ENCODE results near the gene SOHLH1. TPM values are rescaled to one million over a fixed set of nuclear protein-coding genes. Genes with fewer than 3 reads are reported as not detected.

Gene SOHLH1
- total and polyA plus RNA-seq, 4 donors: not detected

DNA sequence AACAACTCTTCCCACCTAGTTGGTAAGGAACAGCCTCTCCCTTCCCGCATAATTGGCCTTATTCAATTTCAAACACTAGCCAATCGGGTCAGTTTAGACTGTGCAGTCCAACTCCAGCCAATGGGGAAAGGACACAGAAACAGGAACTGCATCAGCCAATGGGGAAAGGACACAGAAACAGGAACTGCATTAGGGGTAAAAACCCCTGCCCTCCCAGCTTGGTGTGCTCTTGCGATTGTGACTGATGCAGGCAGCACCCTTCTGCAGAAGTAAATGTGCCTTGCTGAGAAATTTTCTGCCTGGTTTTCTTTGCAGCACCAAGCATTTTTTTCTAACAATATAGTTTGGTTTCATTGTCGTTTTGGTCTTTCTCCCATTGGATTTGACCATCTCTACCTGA lies 51.4 kb downstream of the SOHLH1 start:
- 90% methylated on average over 4 of the region's 4 CpGs for WGBS, 2 donors
- H3K4me1 ChIP-seq (ENCODE audit: control insufficient read depth in 5 of 5, insufficient read depth in 5 of 5, low read length in 5 of 5): no peaks in the 10 kb centered on the region
- no peak for ATAC-seq (ENCODE audit: insufficient read depth, low FRiP score)
- no peak overlapping the region for H3K27ac ChIP-seq (ENCODE audit: low read depth in 1 of 2, low read length in 1 of 2)
- H3K36me3 ChIP-seq (ENCODE audit: control insufficient read depth in 4 of 4, insufficient read depth in 4 of 4, low read length in 4 of 4): no peaks in the 10 kb centered on the region
- TF ChIP-seq, protein P1, sequence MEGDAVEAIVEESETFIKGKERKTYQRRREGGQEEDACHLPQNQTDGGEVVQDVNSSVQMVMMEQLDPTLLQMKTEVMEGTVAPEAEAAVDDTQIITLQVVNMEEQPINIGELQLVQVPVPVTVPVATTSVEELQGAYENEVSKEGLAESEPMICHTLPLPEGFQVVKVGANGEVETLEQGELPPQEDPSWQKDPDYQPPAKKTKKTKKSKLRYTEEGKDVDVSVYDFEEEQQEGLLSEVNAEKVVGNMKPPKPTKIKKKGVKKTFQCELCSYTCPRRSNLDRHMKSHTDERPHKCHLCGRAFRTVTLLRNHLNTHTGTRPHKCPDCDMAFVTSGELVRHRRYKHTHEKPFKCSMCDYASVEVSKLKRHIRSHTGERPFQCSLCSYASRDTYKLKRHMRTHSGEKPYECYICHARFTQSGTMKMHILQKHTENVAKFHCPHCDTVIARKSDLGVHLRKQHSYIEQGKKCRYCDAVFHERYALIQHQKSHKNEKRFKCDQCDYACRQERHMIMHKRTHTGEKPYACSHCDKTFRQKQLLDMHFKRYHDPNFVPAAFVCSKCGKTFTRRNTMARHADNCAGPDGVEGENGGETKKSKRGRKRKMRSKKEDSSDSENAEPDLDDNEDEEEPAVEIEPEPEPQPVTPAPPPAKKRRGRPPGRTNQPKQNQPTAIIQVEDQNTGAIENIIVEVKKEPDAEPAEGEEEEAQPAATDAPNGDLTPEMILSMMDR (IDR thresholded peaks at IDR 0.05; ENCODE audit: control extremely low read depth, extremely low read depth): no peak
- no peak overlapping the region for H3K9ac ChIP-seq (ENCODE audit: insufficient read depth in 1 of 2, low read length in 2 of 2)
- no peak for DNase-seq
- H3K9me3 ChIP-seq (ENCODE audit: control insufficient read depth in 4 of 4, insufficient read depth in 3 of 4, low read length in 3 of 4): peaks cover 2 to 23% (median 22%) of the 10 kb centered on the region in 4 donors
- H3K4me3 ChIP-seq: no peak overlapping the region
- no peaks in the 10 kb centered on the region for H3K27me3 ChIP-seq (ENCODE audit: control insufficient read depth in 3 of 3, insufficient read depth in 3 of 3, low read length in 2 of 3)

DNA sequence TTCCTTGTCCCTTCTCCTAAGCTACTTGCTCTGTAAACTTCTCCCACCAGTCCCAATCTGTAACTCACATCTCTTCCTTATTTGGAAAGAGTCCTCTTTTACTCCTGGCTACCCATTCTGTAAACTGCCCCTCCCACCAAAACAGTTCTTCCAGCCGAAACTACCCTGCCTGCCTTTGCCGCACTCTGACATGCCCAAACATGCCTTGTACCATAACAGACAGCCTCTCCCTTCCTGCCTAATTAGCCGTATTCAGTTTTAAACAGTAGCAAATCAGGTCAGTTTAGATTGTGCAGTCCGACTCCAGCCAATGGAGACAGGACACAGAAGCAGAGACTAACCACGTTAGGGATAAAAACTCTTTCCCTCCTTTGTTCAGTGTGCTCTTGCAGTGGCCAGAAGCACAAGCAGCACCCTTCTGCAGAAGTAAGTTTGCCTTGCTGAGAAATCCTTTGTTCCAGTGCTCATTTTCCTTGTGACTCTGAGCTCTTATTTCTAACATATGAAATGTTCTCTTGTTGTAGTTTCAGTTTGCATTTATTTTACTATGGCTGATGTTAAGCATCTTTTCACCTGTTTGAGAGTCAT lies 54.6 kb downstream of the SOHLH1 start:
- no peaks in the 10 kb centered on the region for H3K27me3 ChIP-seq (ENCODE audit: control insufficient read depth in 3 of 3, insufficient read depth in 3 of 3, low read length in 2 of 3)
- no peak for ATAC-seq (ENCODE audit: insufficient read depth, low FRiP score)
- TF ChIP-seq, protein P1 (IDR thresholded peaks at IDR 0.05; ENCODE audit: control extremely low read depth, extremely low read depth): no peak
- peaks cover 0 to 22% (median 20%) of the 10 kb centered on the region in 4 donors for H3K9me3 ChIP-seq (ENCODE audit: control insufficient read depth in 4 of 4, insufficient read depth in 3 of 4, low read length in 3 of 4)
- no peak for DNase-seq
- H3K4me3 ChIP-seq: no peak overlapping the region
- H3K36me3 ChIP-seq (ENCODE audit: control insufficient read depth in 4 of 4, insufficient read depth in 4 of 4, low read length in 4 of 4): no peaks in the 10 kb centered on the region
- no peak overlapping the region for H3K9ac ChIP-seq (ENCODE audit: insufficient read depth in 1 of 2, low read length in 2 of 2)
- 80 to 85% methylated on average over 5 of the region's 5 CpGs for whole genome bisulfite sequencing, 2 donors
- H3K27ac ChIP-seq (ENCODE audit: low read depth in 1 of 2, low read length in 1 of 2): no peak overlapping the region
- H3K4me1 ChIP-seq (ENCODE audit: control insufficient read depth in 5 of 5, insufficient read depth in 5 of 5, low read length in 5 of 5): no peaks in the 10 kb centered on the region

Other genes with a start within 250 kb of the SOHLH1 start
- gene PPP1R26, start 219.7 kb downstream of the SOHLH1 start, total RNA-seq: 10 to 100 TPM; 22.9 to 29.6 TPM
- 10 to 100 TPM in 1 of 2 donors, 1 to 10 TPM in 1; 9.3 to 13.6 TPM for gene PPP1R26, start 219.7 kb downstream of the SOHLH1 start, polyA plus RNA-seq
- gene MRPS2, start 198.8 kb downstream of the SOHLH1 start, total RNA-seq: 10 to 100 TPM; 18.2 to 30.5 TPM
- 10 to 100 TPM; 33.0 to 42.0 TPM for gene MRPS2, start 198.8 kb downstream of the SOHLH1 start, polyA plus RNA-seq
- gene LCN1, start 178.0 kb downstream of the SOHLH1 start, total RNA-seq: not detected
- gene LCN1, start 178.0 kb downstream of the SOHLH1 start, polyA plus RNA-seq: not detected
- gene OBP2A, start 153.4 kb downstream of the SOHLH1 start, total RNA-seq: not detected
- gene OBP2A, start 153.4 kb downstream of the SOHLH1 start, polyA plus RNA-seq: under 1 TPM in 1 of 2 donors, not detected in 1; 0.07 TPM
- gene PAEP, start 137.7 kb downstream of the SOHLH1 start, total RNA-seq: under 1 TPM in 1 of 2 donors, not detected in 1; 0.37 TPM
- gene PAEP, start 137.7 kb downstream of the SOHLH1 start, polyA plus RNA-seq: 1 to 10 TPM in 1 of 2 donors, under 1 TPM in 1; 0.98 to 3.0 TPM
- not detected for gene GLT6D1, start 59.9 kb downstream of the SOHLH1 start, total RNA-seq
- not detected for gene GLT6D1, start 59.9 kb downstream of the SOHLH1 start, polyA plus RNA-seq
- not detected for gene LCN9, start 36.2 kb downstream of the SOHLH1 start, total RNA-seq
- gene LCN9, start 36.2 kb downstream of the SOHLH1 start, polyA plus RNA-seq: not detected
- under 1 TPM; 0.06 to 0.28 TPM for gene KCNT1, start 2.7 kb upstream of the SOHLH1 start, total RNA-seq
- gene KCNT1, start 2.7 kb upstream of the SOHLH1 start, polyA plus RNA-seq: under 1 TPM; 0.06 to 0.16 TPM
- 10 to 100 TPM; 21.1 to 29.8 TPM for gene CAMSAP1, start 208.1 kb upstream of the SOHLH1 start, total RNA-seq
- 1 to 10 TPM; 5.0 to 9.1 TPM for gene CAMSAP1, start 208.1 kb upstream of the SOHLH1 start, polyA plus RNA-seq

Data from lung (tissue), 12 donors.